Activated CD4-positive, alpha-beta T cell treated with anti-CD3 and anti-CD28 coated beads, Interleukin-2, amount 10 ng/mL, durations not matched to agents 7 days and 5 days (primary cell): ENCODE results near the gene NEDD9. TPM values are rescaled to one million over a fixed set of nuclear protein-coding genes. Genes with fewer than 3 reads are reported as not detected.

Source experiments
- CTCF ChIA-PET: fragments of 350-600 bp; sonication (Branson Sonifier 250); formaldehyde crosslinking; loops from one replicate; lab custom pipeline; 2021; ENCODE audit warnings: antibody characterized with exemption; lab: Charles Lee
- POLR2A ChIA-PET: fragments of 350-600 bp; sonication (Branson Sonifier 250); formaldehyde crosslinking; loops from one replicate; lab custom pipeline; 2021; ENCODE audit warnings: antibody characterized with exemption; lab: Charles Lee
- DNase-seq: peaks from one replicate; pipeline ENCODE4 v3.0.0-alpha.2; 2020
- H3K27ac Mint-ChIP-seq: one replicate; pipeline ENCODE4 v1.8.0; 2021; ENCODE audit warnings: mild to moderate bottlenecking, moderate library complexity, mixed read lengths
- H3K27me3 Mint-ChIP-seq: one replicate; pipeline ENCODE4 v1.8.0; 2021; ENCODE audit warnings: mixed read lengths
- H3K36me3 Mint-ChIP-seq: one replicate; pipeline ENCODE4 v1.8.0; 2021; ENCODE audit warnings: low read depth, mixed read lengths
- H3K4me1 Mint-ChIP-seq: one replicate; pipeline ENCODE4 v1.8.0; 2021; ENCODE audit warnings: mixed read lengths
- H3K4me3 Mint-ChIP-seq: one replicate; pipeline ENCODE4 v1.8.0; 2021; ENCODE audit warnings: mild to moderate bottlenecking, moderate library complexity, mixed read lengths
- H3K9me3 Mint-ChIP-seq: one replicate; pipeline ENCODE4 v1.8.0; 2021; ENCODE audit warnings: mixed read lengths
- total RNA-seq, 2 experiments: library from RNA; stranded (reverse); gene quantifications; one replicate each; pipeline ENCODE4 v1.2.3, GENCODE V29; 2021

NEDD9 gene
- total RNA-seq, 2 experiments from 2014 or later = 42.7 to 47.7 TPM

DNA sequence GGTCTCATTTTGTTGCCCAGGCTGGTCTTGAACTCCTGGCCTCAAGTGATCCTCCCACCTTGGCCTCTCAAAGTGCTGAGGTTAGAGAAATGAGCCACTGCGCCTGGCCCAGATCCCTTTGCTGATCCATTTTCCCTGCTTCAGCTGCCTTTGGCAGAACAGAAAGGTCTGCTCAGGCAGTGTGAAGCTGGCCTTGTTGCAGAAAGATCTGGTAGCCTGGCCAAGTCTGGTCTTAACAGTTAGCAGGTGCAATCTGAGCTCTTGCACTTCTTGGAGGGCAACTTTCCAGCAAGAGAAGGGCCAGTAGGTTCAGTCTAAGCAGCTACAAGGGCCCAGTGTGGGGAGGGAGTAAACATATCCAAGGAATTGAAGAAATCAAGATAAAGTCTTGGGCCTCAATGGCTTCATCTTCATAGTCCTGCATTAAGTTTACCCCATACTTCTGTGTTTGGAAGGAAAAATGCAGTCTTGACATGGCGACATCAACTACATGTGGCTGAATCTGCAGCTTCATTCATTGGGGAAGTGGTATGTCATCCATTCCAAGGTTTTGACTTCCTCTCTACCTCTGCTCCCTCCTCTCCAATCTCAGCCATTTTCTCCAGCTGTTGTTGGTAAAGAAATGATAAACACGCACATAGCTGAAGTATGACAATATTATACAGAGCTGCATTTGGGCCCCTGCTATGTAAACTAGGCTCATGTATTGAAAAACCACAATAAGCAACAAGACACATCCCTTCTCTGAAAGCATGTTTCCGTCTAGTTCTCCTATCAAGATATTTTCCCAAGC is 39.0 kb upstream of the NEDD9 start:
- Mint-ChIP-seq H3K27ac (no peak overlapping the region), H3K4me3 (no peak overlapping the region), H3K36me3 (peaks cover 35% of the 10 kb centered on the region), H3K9me3 (peaks cover 2% of the 10 kb centered on the region), H3K4me1 (peaks cover 20% of the 10 kb centered on the region), H3K27me3 (no peaks in the 10 kb centered on the region)
- ChIA-PET POLR2A (no interaction called here), CTCF (no interaction called here)
- DNase-seq = no peak

DNA sequence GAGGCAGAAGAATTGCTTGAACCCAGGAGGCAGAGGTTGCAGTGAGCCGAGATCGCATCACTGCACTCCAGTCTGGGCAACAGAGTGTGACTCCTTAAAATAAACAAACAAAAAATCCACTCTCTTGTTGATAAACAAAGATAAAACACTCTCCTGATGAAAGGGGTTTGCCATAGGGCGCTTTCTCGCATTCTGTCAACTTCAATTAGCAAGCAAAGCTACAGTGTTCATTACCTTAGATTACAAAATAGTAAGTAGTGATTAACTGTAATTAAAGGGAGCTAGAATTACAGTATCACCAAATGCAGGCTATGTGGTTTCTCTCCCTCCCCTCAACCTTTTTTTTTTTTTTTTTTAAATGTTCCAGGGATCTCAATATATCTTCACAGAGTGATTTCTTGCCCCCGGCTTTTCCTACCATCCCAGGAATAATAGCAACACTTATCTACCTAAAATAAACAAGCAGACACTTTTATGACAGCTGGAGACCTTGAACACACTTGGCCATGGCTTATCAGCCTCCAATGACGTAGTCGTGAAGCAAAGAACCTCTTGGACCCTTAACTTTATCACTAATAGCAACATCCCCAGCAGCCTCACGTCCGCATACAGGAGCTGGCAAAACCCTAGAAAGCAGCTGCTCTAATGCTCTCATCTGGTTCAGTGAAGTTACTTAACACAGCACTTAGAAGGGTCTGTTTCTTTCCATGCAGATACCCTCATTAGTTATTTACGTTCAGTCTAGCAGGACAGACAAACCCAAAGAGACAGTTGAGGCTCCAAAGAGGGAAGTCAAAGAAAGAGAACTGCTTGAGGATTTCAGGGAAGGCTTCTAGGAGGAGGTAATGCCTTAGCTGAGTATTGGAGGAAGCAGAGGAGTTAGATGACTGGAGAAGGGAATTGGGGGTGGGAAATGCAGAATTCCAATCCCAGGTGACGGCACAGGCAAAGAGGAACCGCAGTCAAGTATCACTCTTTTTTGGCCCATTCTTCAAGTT is 37.9 kb upstream of the NEDD9 start:
- ChIA-PET CTCF (interaction anchor here (0.6 to 0.9 kb wide), 2 partner anchors 28 to 164 kb away, joined by 3 read pairs; no protein-coding TSS in a partner anchor), POLR2A (no interaction called here)
- no peak for DNase-seq
- Mint-ChIP-seq H3K27me3 (no peaks in the 10 kb centered on the region), H3K27ac (peak overlapping the region; percentile 44), H3K36me3 (peaks cover 38% of the 10 kb centered on the region), H3K4me3 (no peak overlapping the region), H3K9me3 (peaks cover 2% of the 10 kb centered on the region), H3K4me1 (peaks cover 9% of the 10 kb centered on the region)

DNA sequence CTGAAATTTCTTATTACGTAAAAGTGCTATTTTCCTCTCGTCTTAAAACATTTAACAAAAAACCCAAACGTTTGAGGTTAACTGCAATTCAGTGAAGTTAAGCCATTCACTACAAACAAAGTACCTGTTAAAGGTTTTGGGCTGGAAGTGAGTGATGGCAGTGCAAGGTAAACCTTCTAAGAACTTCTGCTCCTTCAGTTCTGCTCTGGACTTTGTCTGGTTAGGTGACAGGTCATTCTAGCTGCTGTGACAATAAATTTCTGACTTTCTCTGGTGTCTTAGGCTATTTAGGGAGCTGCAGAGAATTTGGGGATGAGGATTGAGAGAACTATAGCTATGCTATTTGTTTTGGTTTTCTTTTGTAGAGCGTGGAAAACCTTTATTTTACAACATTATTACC is 36.5 kb upstream of the NEDD9 start:
- H3K4me1 Mint-ChIP-seq = peaks cover 7% of the 10 kb centered on the region
- POLR2A ChIA-PET = no interaction called here
- no peaks in the 10 kb centered on the region for H3K27me3 Mint-ChIP-seq
- H3K4me3 Mint-ChIP-seq = no peak overlapping the region
- H3K36me3 Mint-ChIP-seq = peaks cover 45% of the 10 kb centered on the region
- no peak for DNase-seq
- H3K9me3 Mint-ChIP-seq = peaks cover 2% of the 10 kb centered on the region
- CTCF ChIA-PET = interaction anchor here (0.6 kb wide), 1 partner anchor 1012 kb away, joined by 5 read pairs; no protein-coding TSS in a partner anchor
- H3K27ac Mint-ChIP-seq = no peak overlapping the region

DNA sequence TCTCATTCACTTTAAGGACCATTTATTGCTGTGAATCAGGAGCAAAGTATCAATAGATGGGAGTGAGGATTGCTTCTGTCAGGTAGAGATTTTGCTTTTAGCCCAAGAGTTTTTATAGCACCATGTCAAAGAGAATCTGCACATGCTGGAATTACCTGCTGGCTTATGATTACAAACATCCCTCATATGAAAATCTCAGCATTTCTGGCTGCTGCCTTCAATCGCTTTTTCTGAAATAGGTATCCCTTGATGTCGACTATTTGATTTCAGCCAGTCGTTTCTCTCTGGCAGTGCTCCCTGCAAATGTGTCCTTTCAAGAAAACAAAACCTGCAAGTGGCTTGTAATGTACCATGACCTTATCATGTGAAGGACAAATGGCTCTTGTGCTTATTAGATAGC is 34.5 kb upstream of the NEDD9 start:
- no peaks in the 10 kb centered on the region for H3K27me3 Mint-ChIP-seq
- peaks cover 12% of the 10 kb centered on the region for H3K4me1 Mint-ChIP-seq
- H3K4me3 Mint-ChIP-seq = no peak overlapping the region
- no peak overlapping the region for H3K27ac Mint-ChIP-seq
- DNase-seq = no peak
- POLR2A ChIA-PET = no interaction called here
- peaks cover 2% of the 10 kb centered on the region for H3K9me3 Mint-ChIP-seq
- peaks cover 29% of the 10 kb centered on the region for H3K36me3 Mint-ChIP-seq
- CTCF ChIA-PET = interaction anchor here (1.1 kb wide), 1 partner anchor 33 kb away, joined by 3 read pairs; no protein-coding TSS in a partner anchor

DNA sequence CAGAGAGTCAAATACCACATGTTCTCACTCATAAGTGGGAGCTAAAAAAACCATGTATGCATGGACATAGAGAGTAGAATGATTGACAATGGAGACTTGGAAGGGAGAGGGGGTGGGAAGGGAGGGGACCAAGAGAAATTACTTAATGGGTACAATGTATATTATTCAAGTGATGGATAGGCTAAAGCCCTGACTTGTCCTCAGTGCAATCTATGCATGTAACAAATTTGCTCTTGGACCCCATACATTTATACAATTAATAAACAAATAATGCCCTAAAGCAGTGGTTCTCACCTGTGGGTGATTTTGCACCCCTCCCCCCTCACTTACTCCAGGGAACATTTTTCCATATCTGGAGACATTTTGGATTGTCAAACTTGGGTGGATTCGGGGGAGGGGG is 33.5 kb upstream of the NEDD9 start:
- Mint-ChIP-seq H3K9me3 (no peaks in the 10 kb centered on the region), H3K4me1 (peaks cover 12% of the 10 kb centered on the region), H3K27me3 (no peaks in the 10 kb centered on the region), H3K27ac (no peak overlapping the region), H3K4me3 (no peak overlapping the region), H3K36me3 (peaks cover 25% of the 10 kb centered on the region)
- DNase-seq = no peak
- ChIA-PET POLR2A (no interaction called here), CTCF (no interaction called here)

DNA sequence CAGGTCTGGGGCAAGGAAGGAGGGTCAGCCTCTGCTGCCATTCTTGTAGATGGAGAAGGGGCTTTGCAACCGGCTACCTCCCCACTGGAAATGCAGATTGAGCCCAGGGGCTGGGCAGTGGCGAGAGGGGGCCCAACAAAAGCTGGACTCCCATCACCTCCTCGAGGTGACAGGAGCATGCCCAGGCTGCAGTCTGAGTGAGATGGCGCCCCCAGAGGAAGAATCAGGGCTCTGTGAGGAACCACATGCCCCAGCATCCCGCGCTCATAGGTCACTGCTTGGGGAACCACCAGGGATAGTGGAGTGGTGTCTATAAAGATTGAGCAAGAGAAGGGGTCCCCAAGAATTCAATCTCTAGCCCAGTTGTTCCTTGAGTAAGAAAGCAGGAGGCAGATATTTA is 31.6 kb upstream of the NEDD9 start:
- POLR2A ChIA-PET = interaction anchor here (0.5 kb wide), 1 partner anchor 266 kb away, joined by 4 read pairs; no protein-coding TSS in a partner anchor
- Mint-ChIP-seq H3K4me3 (no peak overlapping the region), H3K9me3 (peaks cover 3% of the 10 kb centered on the region), H3K36me3 (peaks cover 29% of the 10 kb centered on the region), H3K27ac (no peak overlapping the region), H3K4me1 (peaks cover 27% of the 10 kb centered on the region), H3K27me3 (no peaks in the 10 kb centered on the region)
- DNase-seq = no peak
- CTCF ChIA-PET = no interaction called here

DNA sequence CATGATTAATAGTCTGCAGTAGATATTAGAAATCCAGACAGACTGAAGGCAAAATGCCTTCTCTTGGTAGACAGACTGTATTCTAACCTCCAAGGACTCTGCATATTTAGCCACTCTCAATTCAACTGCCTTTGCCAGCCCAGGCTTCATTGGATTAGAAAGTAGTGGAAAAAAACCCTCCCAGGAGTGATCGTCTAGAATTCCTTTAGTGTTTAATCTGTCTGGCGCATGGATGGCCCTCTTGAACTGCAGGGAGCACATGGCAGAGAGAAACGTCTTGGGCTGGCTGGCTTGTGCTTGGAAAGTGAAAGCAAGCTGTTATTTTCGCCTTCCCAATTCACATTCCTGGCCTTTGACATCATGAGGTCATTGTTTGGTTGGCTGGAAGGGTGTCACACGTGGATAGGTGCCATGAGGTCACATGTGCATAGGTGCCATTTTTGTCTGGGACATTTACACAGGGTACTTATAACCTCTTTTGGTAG is 30.9 kb upstream of the NEDD9 start:
- POLR2A ChIA-PET = no interaction called here
- H3K4me3 Mint-ChIP-seq = no peak overlapping the region

DNA sequence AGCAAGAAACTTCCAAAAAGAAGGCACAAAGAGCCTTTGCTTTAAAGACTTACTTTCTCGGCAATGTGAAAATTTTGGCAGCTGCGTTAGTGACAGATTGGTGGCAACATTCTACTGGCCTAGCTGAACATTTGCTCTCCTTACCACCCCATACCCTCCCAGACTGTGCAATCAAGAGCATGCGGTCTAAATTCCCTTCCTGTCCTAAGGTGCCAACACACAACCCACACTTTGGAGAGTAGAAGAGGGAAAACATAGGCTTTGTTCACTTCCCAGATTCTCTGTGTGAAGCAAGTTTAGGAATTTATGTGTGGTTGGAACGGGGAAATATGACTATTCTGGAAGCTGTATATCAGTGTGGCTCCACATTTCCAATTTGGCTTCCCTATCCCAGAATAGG is 29.8 kb upstream of the NEDD9 start:
- ChIA-PET POLR2A (no interaction called here), CTCF (interaction anchor here (0.9 to 1.1 kb wide), 2 partner anchors 16 to 182 kb away, joined by 3 read pairs; no protein-coding TSS in a partner anchor)
- no peaks in the 10 kb centered on the region for H3K27me3 Mint-ChIP-seq
- no peak overlapping the region for H3K27ac Mint-ChIP-seq
- H3K9me3 Mint-ChIP-seq = peaks cover 3% of the 10 kb centered on the region
- peaks cover 34% of the 10 kb centered on the region for H3K36me3 Mint-ChIP-seq
- no peak overlapping the region for H3K4me3 Mint-ChIP-seq
- no peak for DNase-seq
- H3K4me1 Mint-ChIP-seq = peaks cover 46% of the 10 kb centered on the region

More for the DNA sequence above, 30.9 kb upstream of the NEDD9 start:
- Mint-ChIP-seq H3K4me1 (peaks cover 35% of the 10 kb centered on the region), H3K9me3 (peaks cover 3% of the 10 kb centered on the region), H3K27me3 (no peaks in the 10 kb centered on the region), H3K36me3 (peaks cover 28% of the 10 kb centered on the region), H3K27ac (no peak overlapping the region)
- no peak for DNase-seq
- CTCF ChIA-PET = interaction anchor here (0.6 to 1.0 kb wide), 2 partner anchors 15 to 91 kb away, joined by 3 read pairs; no protein-coding TSS in a partner anchor

DNA sequence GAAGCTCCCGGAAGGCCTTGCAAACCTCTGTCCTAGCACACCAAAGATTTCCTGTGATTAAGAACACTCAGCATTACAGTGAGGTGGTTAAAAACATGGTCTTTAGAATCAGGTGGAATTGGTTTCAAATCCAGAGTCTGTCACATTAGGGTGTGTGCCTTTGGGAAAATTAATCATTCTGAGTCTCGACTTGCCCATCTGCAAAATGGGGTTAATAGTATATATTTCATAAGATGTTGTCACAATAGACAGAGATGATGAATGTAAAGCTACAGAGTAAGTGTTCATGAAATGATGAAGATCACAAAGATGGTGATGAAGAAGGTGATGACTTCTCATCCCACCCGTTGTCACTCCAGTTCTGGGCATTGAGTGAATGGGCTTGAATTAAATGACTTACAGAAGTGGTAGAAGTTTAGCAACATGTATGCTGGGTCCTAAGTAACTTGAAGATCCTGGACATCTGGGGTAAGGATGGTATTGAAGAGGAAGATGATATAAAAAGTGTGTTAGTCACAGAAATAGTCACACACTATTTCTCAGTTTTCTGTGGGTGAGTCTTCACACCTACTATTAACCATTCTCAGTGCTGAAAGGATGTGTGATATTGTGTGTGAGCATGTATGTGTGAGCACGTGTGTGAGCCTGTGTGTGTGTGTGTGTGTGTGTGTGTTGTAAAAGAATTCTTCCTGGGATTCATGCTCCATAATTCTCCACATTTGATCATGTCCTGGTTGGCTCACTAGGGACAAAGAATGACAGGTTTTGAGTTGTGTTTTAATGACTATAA is 28.0 kb upstream of the NEDD9 start:
- H3K9me3 Mint-ChIP-seq = peaks cover 3% of the 10 kb centered on the region
- CTCF ChIA-PET = interaction anchor here (1.0 kb wide), 1 partner anchor 21 kb away, joined by 3 read pairs; no protein-coding TSS in a partner anchor
- peaks cover 37% of the 10 kb centered on the region for H3K36me3 Mint-ChIP-seq
- H3K27ac Mint-ChIP-seq = no peak overlapping the region
- H3K4me1 Mint-ChIP-seq = peaks cover 52% of the 10 kb centered on the region
- no peak for DNase-seq
- no peaks in the 10 kb centered on the region for H3K27me3 Mint-ChIP-seq
- POLR2A ChIA-PET = no interaction called here
- no peak overlapping the region for H3K4me3 Mint-ChIP-seq

DNA sequence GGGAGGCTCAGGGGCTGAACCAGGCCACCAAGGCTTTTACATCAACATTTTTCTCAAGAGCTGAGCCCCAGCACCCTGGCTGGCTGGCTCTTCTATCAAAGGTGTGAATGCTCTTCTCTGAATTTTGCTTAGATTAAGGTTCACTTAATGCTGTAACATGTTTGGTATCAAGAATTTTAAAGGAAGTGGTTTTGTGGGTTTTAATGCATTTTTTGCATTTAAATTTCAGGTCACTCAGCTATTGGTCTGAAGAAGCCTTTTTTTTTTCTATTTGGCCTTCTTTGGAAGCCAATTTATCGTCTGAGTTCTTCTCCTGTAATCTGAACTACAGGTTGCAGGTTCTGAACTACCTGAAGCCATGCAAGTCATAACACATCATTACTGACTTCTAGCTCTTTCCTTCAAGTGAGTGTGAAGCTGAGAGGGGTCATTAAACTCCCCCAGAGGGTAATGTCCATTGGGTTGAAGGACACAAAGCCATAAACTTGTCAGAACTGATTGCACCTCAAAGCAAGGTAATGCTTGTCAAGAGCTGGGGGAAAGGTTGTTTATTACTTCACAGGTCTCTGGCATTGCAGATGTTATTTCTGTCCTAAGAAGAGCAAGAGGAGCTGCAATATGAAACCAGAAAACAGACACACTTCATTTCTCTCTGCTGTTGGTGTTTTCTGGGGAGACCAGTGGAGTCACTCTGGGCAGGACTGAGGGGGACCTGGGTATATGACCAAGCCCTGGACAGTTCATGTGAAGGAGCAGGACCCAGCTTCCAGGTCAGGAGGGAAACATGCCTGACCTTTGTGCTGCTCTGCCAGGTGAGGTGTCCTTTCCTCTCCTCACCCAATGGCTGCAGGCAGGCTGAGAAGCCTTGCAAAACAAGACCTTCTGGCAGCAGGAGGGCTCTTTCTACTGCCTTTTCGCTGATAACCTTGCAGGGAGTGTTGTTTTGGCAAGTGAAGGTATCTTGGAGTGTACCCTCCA is 26.1 kb upstream of the NEDD9 start:
- Mint-ChIP-seq H3K9me3 (peaks cover 3% of the 10 kb centered on the region), H3K4me3 (peak overlapping the region; percentile 14), H3K27me3 (no peaks in the 10 kb centered on the region), H3K36me3 (peaks cover 31% of the 10 kb centered on the region), H3K27ac (peak overlapping the region; percentile 79), H3K4me1 (peaks cover 48% of the 10 kb centered on the region)
- peak; percentile 42 for DNase-seq
- ChIA-PET POLR2A (interaction anchor here (0.6 to 0.7 kb wide), 3 partner anchors 16 to 95 kb away, joined by 3 to 10 read pairs (median 3); no protein-coding TSS in a partner anchor), CTCF (interaction anchor here (0.6 to 1.4 kb wide), 3 partner anchors 16 to 48 kb away, joined by 3 to 6 read pairs (median 3); no protein-coding TSS in a partner anchor)

DNA sequence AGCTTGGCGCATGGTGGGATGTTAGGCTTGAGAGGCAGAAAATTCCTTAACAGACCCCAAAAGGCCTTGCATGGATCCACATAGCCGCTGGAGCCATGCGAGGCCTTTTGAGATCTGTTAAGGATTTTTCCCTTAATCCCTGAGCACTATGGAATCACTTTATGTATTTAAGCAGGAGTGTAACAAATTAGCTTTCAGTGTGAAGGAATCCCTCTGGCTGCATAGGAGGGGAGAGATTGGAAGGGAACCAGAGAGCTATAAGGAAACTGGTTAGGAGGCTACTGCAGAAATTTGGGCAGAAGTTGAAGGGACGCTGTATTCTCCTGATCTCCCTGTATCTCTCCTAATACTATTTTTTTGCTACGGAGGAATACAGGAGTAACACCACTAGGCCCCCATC is 23.1 kb upstream of the NEDD9 start:
- Mint-ChIP-seq H3K27ac (no peak overlapping the region), H3K4me3 (no peak overlapping the region)

More for the DNA sequence above, 23.1 kb upstream of the NEDD9 start:
- POLR2A ChIA-PET = no interaction called here
- peaks cover 37% of the 10 kb centered on the region for H3K4me1 Mint-ChIP-seq
- no peak for DNase-seq
- H3K27me3 Mint-ChIP-seq = no peaks in the 10 kb centered on the region
- peaks cover 3% of the 10 kb centered on the region for H3K9me3 Mint-ChIP-seq
- H3K36me3 Mint-ChIP-seq = peaks cover 44% of the 10 kb centered on the region
- CTCF ChIA-PET = no interaction called here
